HCEC 1CT (cell line): ENCODE results near the gene DENND10.
"Not testable (repeated sequence)": the region's sequence is repeated elsewhere in the genome, so short reads cannot be mapped to it uniquely, and the experiment has no call there.

Source experiments
- DNase-seq: peaks from one replicate; pipeline ENCODE4 v3.0.0-alpha.2; 2017

The DENND10 gene

GRCh38 chr10:119133949-119134348 lies 30.0 kb downstream of the DENND10 start:
- no peak for DNase-seq

GRCh38 chr10:119135513-119135881 lies 31.6 kb downstream of the DENND10 start:
- DNase-seq: peak; percentile 86

GRCh38 chr10:119136084-119136483 lies 32.2 kb downstream of the DENND10 start:
- DNase-seq: peak; percentile 71

DNA sequence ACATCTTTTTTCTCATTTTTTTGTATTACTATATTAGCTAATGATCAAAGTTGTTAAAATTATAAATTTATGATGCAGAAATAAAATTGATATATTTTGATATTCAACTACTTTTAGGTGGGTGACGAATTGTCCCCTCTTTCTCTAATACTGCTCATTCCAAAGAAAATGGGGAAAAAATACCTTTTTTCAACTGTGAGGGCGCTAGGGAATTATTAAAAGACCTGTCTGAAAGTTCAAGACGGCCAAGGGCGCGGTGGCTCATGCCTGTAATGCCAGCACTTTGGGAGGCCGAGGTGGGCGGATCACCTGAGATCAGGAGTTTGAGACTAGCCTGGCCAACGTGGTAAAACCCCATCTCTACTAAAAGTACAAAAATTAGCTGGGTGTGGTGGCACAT lies 34.0 kb downstream of the DENND10 start:
- not testable (repeated sequence) for DNase-seq

DNA sequence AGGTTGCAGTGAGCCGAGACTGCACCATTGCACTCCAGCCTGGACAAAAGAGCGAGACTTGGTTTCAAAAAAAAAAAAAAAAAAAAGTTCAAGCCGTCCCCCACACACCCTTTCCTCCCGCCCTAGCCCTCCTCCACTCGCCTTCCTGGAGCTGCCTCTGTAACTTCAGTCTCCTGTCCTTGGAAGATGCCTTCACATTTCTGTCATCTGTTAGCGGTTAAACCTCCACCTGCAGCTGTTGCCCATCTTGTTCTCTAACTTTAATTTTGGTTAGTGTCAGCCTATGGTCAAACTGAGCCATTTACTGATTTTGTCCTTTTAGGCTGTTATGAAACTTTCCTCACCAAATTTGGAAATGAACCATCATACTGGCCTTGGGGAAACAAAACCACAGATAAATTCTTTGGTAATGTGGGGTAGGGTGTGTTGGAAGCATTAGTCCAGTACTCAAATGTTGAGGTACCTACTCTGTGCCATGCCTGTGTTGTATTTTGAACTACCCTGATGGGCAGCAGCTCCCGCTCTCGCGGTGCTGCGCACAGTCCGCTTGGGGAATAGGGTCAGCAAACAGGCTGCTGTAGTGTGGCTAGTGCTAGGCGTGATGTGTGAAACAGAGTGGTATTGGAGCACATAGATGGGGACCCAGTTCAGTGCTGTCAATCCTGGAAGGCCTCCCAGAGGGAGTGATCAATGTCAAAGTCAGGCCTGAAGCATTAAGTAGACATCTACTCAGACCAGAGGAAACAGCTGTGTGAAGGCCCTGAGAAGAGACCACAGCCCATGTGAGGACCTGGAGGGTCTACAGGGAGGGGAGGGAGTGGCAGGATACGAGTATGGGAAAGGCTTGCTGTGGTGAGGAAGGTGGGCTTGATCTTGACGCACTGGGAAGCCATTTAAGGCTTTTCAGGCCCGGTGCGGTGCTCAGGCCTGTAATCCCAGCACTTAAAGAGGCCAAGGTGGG lies 34.7 kb downstream of the DENND10 start:
- DNase-seq: no peak

GRCh38 chr10:119139464-119140067 lies 35.7 kb downstream of the DENND10 start:
- DNase-seq: peak; percentile 32

DNA sequence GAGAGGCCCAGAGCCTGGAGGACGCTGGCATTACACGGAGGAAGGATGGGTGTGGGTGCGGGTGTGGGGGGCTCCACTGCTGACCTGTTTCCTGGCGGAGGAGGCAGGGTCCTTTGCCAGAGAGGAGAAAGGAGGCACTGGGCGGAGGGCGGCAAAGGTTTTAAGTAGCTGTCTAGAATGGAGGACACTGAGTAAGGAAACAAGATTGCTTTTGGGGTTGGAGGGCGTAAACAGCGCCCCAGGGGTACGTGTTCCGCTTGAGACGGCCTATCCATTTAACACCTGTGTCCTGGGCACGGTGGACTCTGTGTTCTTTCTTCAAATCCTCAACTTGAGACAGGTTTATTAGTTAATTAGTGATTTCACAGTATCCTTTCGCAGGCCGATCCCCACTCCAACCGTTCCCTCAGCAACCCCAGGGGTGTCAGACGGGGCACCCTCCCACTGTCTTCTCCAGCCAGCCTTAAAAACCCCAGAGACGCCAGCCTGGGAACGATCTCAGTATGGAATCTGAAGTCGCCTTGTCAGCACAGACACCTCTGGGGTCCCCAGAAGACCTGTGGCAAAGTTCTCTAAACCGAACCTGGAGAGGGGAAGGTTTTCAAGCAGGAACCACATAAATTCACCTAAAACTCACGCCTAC lies 36.8 kb downstream of the DENND10 start:
- no peak for DNase-seq

- no peak for DNase-seq
Observed at GRCh38 chr10:119143657-119144056, 39.7 kb downstream of the DENND10 start.

DNA sequence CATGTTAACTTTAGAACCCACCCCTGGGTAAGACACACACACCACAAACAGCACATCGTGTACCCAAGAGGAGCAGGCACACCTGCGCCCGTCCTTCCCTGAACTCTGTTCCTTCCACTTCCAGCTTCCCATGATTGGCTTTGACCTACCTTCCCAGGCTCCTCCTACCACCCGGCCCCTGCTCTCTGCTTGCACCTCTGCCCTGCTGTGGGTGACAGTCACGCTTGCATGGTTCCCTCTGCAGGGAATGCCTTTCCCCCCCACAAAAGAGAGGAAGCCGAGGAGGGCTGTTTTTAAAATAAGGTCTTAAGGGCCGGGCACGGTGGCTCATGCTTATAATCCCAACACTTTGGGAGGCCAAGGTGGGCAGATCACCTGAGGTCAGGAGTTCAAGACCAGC lies 45.2 kb downstream of the DENND10 start:
- no peak for DNase-seq

DNA sequence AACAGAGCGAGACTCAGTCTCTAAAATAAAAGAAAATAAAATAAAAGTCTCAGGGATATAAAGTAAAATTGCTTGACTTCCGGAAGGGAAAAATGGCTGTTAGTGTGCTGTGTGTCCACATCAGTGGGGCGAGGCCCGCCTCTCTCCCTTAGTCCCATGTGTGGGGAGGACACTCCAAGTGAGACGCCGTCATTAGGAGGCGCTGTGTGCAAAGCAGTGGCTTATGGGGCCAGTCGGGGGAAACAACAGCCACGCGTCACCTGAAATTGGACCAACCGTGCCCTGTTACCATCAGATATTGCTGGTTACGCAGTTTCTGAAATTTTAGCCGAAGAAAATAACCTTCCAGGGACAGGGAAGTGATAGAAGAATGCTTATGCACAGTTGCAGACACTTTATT lies 45.8 kb downstream of the DENND10 start:
- DNase-seq: no peak

DNA sequence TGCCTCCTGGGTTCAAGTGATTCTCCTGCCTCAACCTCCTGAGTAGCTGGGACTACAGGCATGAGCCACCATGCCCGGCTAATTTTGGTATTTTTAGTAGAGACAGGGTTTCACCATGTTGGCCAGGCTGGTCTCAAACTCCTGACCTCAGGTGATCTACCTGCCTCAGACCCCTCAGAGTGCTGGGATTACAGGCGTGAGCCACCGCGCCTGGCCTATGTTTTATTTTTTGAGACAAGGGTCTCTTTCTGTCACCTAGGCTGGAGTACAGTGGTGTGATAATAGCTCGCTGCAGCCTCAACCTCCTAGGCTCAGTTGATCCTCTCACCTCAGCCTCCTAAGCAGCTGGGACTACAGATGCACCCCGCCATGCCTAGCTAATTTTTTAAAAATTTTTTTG lies 47.7 kb downstream of the DENND10 start:
- not testable (repeated sequence) for DNase-seq

DNA sequence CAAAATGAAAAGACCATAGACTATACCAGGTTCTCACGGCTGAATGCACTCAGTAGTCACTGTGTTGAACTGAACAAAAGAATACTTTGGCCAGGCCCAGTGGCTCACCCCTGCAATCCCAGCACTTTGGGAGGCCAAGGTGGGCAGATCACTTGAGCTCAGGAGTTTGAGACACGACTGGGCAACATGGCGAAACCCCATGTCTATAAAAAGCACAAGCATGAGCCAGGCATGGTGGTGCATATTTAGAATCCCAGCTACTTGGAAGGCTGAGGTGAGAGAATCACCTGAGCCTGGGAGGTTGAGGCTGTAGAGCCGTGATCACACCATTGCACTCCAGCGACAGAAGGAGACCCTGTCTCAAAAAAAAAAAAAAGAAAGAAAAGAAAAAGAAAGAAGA lies 49.1 kb downstream of the DENND10 start:
- DNase-seq: no peak

DNA sequence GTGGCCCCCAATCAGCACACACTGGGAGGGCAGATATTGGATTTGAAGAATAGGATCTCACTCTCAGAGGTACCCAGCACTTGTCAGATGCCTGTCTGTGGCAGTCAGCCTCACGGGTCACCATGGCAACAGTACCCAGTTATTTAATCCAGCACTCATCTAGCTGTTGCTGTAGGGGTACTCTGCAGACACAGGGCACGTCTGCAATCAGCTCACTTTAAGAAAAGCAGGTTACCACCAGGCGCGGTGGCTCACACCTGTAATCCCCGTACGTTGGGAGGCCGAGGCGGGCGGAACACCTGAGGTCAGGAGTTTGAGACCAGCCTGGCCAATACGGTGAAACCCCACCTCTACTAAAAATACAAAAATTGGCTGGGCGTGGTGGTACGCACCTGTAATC lies 49.7 kb downstream of the DENND10 start:
- no peak for DNase-seq

DNA sequence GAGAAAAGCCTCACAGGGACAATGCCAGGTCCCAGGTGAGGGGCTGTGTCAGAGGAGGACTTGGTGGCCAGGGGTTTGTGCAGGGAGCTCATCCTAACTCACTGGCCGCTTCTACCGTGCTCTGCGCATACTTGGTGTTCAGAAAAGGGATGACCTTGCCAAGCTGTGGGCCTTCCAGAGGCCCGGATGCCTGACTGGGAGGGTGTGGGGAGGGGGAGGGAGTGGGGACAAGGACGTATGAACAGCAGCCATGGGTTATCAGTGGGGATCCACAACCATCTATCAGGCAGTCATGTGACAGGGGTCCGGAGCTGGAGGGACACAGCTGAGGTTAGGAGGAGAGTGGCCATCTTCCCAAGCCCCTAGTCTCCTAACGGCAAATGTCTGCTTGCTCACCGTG lies 55.4 kb downstream of the DENND10 start:
- no peak for DNase-seq

- peak; percentile 36 for DNase-seq
Observed at GRCh38 chr10:119161680-119162451, 58.0 kb downstream of the DENND10 start.

GRCh38 chr10:119162452-119163092 lies 58.7 kb downstream of the DENND10 start:
- no peak for DNase-seq

DNA sequence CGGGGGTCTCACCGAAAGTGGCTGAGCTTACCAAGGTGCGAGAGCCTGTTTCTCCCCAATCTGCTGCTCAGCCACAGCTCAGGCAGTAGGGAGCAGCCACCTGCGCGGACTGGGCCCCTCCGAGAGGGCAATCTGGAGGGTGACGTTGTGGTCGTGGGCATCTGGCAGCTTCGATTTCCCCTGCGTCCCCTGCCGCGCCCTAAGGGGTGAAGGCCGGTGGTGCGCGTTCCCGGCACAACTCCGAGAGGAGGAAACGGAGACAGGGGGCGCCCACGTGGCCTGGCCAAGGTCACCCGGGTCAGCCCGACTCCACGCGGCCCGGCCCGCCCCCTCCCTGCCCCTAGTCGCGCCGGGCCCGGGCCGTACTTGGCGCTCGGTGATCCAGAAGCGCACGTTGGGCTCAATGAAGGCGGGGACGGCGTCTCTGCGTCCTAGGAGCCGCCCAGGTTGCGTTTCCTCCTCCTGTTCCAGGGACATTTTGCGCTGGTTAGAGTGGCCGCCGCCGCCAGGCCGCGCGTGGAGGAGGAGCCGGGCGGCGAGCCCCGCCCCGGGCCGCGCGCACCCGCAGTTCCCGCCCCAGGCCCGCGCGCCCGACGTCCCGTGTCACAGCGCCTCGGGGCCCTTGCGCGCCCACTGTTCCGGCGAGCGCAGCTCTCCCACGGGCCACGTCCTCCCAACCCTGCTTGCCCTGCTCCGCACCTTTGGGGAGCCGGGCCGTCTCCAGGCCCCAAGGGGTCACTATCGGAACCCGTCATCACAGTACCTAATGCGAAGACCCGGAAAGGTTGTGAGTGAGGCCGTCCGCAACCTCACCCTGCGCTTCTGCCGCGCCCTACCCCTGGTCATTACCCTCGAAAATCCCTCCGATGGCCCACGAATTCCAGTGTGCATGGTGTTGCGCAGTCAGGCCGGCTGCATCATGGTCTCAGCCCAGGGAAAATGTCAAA lies 61.5 kb downstream of the DENND10 start, which contains the start of gene SFXN4:
SFXN4 (minus strand) TSS at position 544 of the 947 bp plus-strand sequence; CDS start at position 477, 67 bp downstream.
- DNase-seq: peak; percentile 66

- DNase-seq: no peak
Observed at GRCh38 chr10:119166118-119166500, 62.2 kb downstream of the DENND10 start.

DNA sequence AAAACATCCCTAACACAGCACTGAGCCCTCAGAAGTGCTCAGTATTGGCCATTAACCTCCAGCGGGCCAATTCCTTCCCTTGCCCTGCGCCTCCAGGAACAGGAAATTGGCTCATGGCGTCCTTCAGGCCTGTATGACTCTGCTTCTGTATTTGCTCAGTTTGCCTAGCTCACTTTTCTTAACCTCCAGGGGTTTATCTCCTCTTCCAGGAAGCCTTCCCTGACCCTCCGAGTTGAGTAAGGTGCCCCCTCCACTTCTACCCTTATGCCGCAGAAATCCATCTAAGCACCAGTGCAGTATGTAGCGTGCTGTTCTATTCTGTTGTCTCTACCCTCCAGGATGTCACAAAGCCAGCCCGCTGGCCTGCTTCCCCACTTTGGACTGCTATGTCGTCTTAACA lies 62.7 kb downstream of the DENND10 start:
- no peak for DNase-seq

DNA sequence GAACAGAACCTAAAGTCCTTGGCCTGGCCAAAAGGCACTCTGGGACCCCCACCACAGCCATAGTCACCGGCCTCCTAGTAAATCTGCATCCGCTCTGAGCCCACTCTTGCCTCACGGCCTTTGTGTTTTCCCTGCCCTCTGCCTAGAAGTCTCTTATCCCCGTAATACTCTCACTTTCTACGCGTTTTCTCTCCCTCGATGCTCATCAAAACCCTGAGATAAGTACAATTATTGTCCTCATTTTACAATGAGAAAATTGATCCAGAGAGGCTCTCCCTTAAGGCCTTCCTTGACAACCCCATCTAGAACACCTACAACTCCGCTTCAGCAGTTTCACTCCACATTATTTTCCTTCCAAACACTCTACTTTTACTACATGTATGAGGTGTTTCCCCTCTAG lies 63.1 kb downstream of the DENND10 start:
- DNase-seq: no peak

- DNase-seq: no peak
Observed at GRCh38 chr10:119174109-119174508, 70.2 kb downstream of the DENND10 start.
